AG04450 (cell line): ENCODE results near the gene RANBP17. TPM values are rescaled to one million over a fixed set of nuclear protein-coding genes. Genes with fewer than 3 reads are reported as not detected.
"Not testable (repeated sequence)": the region's sequence is repeated elsewhere in the genome, so short reads cannot be mapped to it uniquely, and the experiment has no call there.

Experiments
- CTCF ChIA-PET: fragments of 300-600, 350-600 bp; formaldehyde crosslinking; extraction: SDS; loops from one replicate; lab custom pipeline; 2022; ENCODE audit warnings: antibody characterized with exemption, inconsistent platforms; lab: Charles Lee
- POLR2A ChIA-PET: fragments of 350-600 bp; formaldehyde crosslinking; extraction: SDS; loops from one replicate; lab custom pipeline; 2021; ENCODE audit warnings: antibody characterized with exemption, inconsistent platforms; lab: Yijun Ruan, JAX
- DNase-seq: peaks from one replicate; pipeline ENCODE4 v3.0.0-alpha.2; 2011; ENCODE audit warnings: low read depth, low spot score
- H3K27ac ChIP-seq: one replicate; pipeline ENCODE4 v1.5.1; 2012; ENCODE audit warnings: low read depth, low read length, control low read depth
- H3K27me3 ChIP-seq: one replicate; pipeline ENCODE4 v1.6.0; 2012; ENCODE audit warnings: low read length; ENCODE audit not compliant: control insufficient read depth, insufficient read depth
- H3K4me3 ChIP-seq: 2 replicates; pipeline ENCODE4 v1.5.1; 2011; ENCODE audit warnings: mild to moderate bottlenecking, low read depth, low read length, control low read depth
- H3K9me3 ChIP-seq: 2 replicates; pipeline ENCODE4 v1.5.1; 2012; ENCODE audit warnings: low read length; ENCODE audit not compliant: control insufficient read depth, insufficient read depth
- polyA plus RNA-seq: library from polyadenylated mRNA; depleted of rRNA; stranded (reverse); fragments of >200 nt; gene quantifications from 2 replicates; pipeline ENCODE4 v1.2.3, GENCODE V29; 2011
- TF ChIP-seq, protein P1 (sequence below): IDR thresholded peaks from 2 replicates; pipeline ENCODE4 v1.5.1; 2011; ENCODE audit warnings: low read depth, low read length, control low read depth, inconsistent platforms

The RANBP17 gene
- polyA plus RNA-seq, 1 experiment: 11.6 TPM

DNA sequence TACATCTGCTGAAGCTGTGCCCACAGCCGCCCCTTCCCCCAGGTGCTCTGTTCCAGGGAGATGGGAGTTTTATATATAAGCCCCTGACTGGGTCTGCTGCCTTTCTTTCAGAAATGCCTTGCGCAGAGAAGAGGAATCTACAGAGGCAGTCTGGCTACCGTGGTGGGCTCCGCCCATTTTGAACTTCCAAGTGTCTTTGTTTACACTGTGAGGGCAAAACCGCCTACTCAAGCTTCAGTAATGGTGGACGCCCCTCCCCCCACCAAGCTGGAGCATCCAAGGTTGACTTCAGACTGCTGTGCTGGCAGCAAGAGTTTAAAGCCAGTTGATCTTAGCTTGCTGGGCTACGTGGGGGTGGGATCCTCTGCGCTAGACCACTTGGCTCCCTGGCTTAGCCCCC is 41.3 kb downstream of the RANBP17 start:
- H3K27ac ChIP-seq: no peak overlapping the region
- H3K27me3 ChIP-seq: no peaks in the 10 kb centered on the region
- no peak overlapping the region for H3K4me3 ChIP-seq
- POLR2A ChIA-PET: no interaction called here
- no peak for DNase-seq
- CTCF ChIA-PET: no interaction called here
- 0 out of 2 replicates have a peak, but pooled peaks cover 3% of the 10 kb centered on the region for H3K9me3 ChIP-seq
- TF ChIP-seq, protein P1, sequence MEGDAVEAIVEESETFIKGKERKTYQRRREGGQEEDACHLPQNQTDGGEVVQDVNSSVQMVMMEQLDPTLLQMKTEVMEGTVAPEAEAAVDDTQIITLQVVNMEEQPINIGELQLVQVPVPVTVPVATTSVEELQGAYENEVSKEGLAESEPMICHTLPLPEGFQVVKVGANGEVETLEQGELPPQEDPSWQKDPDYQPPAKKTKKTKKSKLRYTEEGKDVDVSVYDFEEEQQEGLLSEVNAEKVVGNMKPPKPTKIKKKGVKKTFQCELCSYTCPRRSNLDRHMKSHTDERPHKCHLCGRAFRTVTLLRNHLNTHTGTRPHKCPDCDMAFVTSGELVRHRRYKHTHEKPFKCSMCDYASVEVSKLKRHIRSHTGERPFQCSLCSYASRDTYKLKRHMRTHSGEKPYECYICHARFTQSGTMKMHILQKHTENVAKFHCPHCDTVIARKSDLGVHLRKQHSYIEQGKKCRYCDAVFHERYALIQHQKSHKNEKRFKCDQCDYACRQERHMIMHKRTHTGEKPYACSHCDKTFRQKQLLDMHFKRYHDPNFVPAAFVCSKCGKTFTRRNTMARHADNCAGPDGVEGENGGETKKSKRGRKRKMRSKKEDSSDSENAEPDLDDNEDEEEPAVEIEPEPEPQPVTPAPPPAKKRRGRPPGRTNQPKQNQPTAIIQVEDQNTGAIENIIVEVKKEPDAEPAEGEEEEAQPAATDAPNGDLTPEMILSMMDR: no peak

DNA sequence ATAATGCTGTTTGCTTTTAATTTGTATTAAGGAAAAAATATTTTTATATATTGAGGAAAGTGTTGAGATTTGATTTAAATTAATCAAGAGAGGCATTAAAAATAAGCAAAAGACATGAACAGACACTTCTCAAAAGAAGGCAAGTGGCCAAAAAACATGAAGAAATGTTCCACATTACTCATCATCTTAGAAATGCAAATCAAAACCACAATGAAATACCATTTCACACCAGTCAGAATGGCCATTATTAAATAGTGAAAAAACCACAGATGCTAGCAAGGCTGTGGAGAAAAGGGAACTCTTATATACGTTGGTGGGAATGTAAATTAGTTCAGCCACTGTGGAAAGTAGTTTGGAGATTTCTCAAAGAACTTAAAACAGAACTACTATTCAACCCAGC is 45.9 kb downstream of the RANBP17 start:
- Histone ChIP-seq H3K9me3 (0 out of 2 replicates have a peak, but pooled peaks cover 1% of the 10 kb centered on the region), H3K27ac (no peak overlapping the region), H3K27me3 (no peaks in the 10 kb centered on the region), H3K4me3 (no peak overlapping the region)
- TF ChIP-seq, protein P1: no peak
- POLR2A ChIA-PET: no interaction called here
- DNase-seq: no peak
- CTCF ChIA-PET: no interaction called here

DNA sequence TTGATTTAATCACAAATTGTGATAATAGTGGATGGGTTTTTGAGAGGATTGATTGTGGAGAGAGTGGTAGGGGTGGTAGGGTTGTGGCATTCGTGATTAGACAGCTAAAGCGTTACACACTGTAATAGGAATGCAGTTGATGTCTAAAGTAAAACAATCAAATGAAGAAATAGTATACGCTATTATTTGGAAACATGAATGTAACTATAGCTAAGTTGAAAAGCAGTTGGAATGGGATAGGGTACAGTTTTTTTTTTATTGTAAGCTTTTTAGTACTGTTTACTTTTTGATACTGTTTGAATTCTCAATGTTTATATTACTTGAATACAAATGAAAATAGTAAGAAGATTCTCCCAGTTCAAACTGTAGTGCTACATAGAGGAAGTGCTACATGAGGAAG is 51.8 kb downstream of the RANBP17 start:
- Histone ChIP-seq H3K9me3 (no peaks in the 10 kb centered on the region), H3K4me3 (no peak overlapping the region), H3K27ac (no peak overlapping the region), H3K27me3 (no peaks in the 10 kb centered on the region)
- TF ChIP-seq, protein P1: no peak
- ChIA-PET CTCF (interaction anchor here (0.8 to 1.9 kb wide), 3 partner anchors 53 to 169 kb away, joined by 3 to 9 read pairs (median 3); no protein-coding TSS in a partner anchor), POLR2A (no interaction called here)
- DNase-seq: peak; percentile 26

- no peak overlapping the region for H3K4me3 ChIP-seq
- CTCF ChIA-PET: interaction anchor here (0.6 to 2.0 kb wide), 6 partner anchors 42 to 425 kb away, joined by 3 to 15 read pairs (median 6); no protein-coding TSS in a partner anchor
- no peaks in the 10 kb centered on the region for H3K27me3 ChIP-seq
- DNase-seq: no peak
- TF ChIP-seq, protein P1: peak; percentile 36
- H3K9me3 ChIP-seq: no peaks in the 10 kb centered on the region
- POLR2A ChIA-PET: no interaction called here
- H3K27ac ChIP-seq: no peak overlapping the region
Measured at GRCh38 chr5:170917113-170917512, 55.3 kb downstream of the RANBP17 start.

DNA sequence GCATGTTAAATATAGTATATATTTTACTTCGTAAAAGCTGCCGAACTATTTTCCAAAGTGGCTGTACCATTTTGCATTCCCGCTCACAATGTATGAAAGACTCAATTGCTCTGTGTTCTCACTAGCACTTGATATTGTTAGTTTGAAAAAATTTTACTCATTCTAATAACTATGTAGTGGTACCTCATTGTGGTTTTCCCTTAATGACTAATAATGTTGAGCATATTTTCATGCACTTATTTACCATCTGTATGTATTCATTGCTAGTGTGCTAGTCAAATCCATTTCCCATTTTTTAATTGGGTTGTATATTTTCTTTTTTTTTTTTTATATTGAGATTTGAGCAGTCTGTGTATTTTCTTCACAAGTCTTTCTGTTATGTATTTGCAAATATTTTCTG is 58.4 kb downstream of the RANBP17 start:
- H3K9me3 ChIP-seq: no peaks in the 10 kb centered on the region
- ChIA-PET POLR2A (no interaction called here), CTCF (interaction anchor here (0.7 kb wide), 1 partner anchor 43 kb away, joined by 3 read pairs; no protein-coding TSS in a partner anchor)
- H3K27me3 ChIP-seq: no peaks in the 10 kb centered on the region
- DNase-seq: no peak
- H3K4me3 ChIP-seq: no peak overlapping the region
- H3K27ac ChIP-seq: no peak overlapping the region
- TF ChIP-seq, protein P1: no peak

DNA sequence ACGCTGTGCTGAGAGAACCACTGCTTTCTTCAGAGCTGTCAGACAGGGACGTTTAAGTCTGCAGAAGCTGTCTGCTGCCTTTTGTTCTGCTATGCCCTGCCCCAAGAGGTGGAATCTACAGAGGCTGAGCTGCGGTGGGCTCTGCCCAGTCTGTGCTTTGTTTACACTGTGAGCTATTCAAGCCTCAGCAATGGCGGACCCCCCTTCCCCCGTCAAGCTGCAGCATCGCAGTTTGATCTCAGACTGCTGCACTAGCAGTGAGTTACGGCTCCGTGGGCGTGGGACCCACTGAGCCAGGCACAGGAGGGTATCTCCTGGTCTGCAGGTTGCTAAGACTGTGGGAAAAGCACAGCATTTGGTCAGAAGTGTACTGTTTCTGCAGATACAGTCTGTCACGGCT is 60.5 kb downstream of the RANBP17 start:
- POLR2A ChIA-PET, H3K27ac ChIP-seq, H3K27me3 ChIP-seq, H3K4me3 ChIP-seq, H3K9me3 ChIP-seq, DNase-seq: not testable (repeated sequence)
- CTCF ChIA-PET: interaction anchor here (1.0 kb wide), 1 partner anchor 10 kb away, joined by 3 read pairs; no protein-coding TSS in a partner anchor
